Right hindlimb (tissue), 1 donor: ENCODE data around the gene PIKFYVE.
"Not testable (repeated sequence)": the region's sequence is repeated elsewhere in the genome, so short reads cannot be mapped to it uniquely, and the experiment has no call there.

Source experiments
- DNase-seq: peaks from one replicate; pipeline ENCODE4 v3.0.0-alpha.2; 2018

PIKFYVE gene

DNA sequence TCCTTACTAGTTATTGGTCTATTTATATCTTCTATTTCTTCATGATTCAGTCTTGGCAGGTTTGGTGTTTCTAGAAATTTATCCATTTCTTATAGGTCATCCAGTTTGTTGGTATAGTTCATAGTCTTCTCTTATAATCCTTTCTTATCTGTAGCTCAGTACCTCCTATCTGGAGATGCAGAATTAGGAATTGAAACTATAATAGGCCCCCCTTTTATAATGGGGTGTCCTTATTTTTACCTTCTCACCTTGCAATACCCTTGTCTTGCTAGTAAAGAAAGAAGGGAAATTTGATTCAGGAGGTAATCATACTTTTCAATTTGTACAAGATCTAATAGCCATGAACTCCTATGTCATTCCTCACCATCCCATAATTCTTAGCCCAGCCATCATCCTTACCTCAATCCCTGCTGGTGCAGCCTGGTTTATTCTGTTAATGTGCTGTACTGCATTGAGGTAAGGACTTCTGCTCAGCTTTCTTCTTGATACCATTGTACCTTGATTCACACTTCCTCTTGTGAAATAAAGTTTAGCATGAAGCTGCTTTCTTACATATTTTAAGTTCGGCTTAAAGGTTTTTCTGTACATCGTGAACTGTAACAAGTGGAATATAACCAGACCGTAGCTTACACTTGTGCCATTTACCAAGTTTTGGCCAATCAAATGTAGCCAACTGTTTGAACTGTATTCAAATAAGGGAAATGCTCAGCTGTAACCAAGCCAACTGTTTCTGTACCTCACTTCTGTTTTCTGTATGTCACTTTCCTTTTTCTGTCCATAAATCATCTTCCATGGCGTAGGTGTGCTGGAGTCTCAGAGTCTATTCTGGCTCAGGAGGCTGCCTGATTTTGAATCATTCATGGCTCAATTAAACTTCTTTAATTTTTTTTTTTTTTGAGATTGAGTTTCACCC, 100.4 kb downstream of the PIKFYVE start:
- DNase-seq, result no peak

GRCh38 chr2:208369091-208369490, 103.0 kb downstream of the PIKFYVE start:
- DNase-seq, result no peak

DNA sequence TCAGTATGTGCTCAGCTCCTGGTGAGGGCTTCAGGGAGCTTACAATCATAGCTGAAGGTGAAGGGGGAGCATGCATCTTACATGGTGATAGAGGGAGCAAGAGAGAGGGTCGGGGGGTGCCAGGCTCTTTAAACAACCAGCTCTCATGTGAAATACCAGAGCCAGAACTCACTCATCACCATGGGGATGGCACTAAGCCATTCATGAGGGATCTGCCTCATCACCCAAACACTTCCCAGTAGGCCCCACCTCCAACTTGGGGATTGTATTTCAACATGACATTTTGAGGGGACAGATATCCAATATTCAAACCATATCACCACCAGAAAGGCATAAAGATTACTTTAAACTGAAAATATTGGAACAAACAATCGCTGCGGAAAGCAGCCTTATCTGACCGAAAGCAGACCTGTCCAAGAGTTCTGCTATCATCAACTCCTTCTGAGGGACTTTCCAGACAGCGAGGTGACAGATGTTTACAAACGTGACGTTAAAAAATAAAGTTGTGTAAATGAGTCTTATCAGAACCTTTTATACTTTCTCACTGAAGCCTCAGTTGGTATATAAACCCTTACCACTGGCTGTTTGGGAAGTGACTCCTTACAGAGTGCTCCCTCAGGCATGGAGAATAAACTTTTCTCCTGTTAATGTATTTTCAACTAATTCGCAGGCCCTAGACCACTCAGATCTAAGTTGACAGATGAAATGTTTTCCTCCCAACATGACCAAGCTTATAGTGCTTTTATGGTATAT, 105.0 kb downstream of the PIKFYVE start:
- DNase-seq, result no peak

- DNase-seq, result no peak
Observed at GRCh38 chr2:208371634-208371935, 105.5 kb downstream of the PIKFYVE start.

GRCh38 chr2:208373460-208374089, 107.5 kb downstream of the PIKFYVE start:
- DNase-seq, result peak; percentile 29

- no peak for DNase-seq
Observed at GRCh38 chr2:208375491-208376068, 109.5 kb downstream of the PIKFYVE start.

DNA sequence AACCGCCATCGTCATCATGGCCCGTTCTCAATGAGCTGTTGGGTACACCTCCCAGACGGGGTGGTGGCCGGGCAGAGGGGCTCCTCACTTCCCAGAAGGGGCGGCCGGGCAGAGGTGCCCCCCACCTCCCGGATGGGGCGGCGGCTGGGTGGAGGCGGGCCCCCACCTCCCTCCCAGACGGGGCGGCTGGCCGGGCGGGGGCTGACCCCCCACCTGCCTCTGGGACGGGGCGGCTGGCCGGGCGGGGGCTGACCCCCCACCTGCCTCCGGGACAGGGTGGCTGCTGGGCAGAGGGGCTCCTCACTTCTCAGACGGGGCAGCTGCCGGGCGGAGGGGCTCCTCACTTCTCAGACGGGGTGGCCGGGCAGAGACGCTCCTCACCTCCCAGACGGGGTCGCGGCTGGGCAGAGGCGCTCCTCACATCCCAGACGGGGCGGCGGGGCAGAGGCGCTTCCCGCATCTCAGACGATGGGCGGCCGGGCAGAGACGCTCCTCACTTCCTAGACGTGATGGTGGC, 111.3 kb downstream of the PIKFYVE start:
- not testable (repeated sequence) for DNase-seq

- DNase-seq, result no peak
Observed at GRCh38 chr2:208379192-208379591, 113.1 kb downstream of the PIKFYVE start.

DNA sequence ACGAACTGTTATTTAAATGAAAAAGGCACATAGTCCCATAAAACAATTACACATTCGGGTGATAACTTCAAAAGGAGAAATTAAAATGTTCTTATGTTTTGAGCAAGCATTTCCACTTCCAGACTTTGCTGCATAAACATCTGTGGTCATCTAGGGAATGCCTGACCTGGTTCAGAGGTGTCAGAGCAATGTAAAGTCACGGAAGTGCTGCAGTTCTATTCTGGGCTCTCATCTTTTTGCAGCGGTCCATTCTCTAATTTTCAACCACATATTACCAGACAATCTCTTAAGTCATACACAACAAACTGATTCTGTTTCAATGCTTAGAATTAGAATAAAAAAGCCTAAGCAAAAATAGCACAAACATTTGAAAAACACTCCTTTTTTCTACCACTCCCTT, 118.6 kb downstream of the PIKFYVE start:
- DNase-seq, result no peak

DNA sequence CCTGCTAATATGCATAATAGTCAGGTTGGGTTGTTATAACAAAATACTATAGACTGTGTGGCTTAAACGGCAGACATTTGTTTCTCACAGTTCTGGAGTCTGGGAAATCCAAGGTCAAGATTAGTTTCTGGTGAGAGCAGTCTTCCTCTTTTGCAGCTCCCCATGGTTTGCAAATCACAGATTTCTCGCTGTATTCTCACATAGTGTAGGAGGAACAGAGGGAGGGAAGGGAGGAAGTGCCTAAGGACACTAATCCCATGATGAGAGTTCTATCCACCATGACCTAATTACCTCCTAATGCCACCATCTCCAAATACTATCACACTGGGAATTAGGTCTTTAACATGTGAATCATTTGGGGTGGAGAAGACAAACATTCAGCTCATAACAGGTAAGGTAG, 120.5 kb downstream of the PIKFYVE start:
- no peak for DNase-seq

DNA sequence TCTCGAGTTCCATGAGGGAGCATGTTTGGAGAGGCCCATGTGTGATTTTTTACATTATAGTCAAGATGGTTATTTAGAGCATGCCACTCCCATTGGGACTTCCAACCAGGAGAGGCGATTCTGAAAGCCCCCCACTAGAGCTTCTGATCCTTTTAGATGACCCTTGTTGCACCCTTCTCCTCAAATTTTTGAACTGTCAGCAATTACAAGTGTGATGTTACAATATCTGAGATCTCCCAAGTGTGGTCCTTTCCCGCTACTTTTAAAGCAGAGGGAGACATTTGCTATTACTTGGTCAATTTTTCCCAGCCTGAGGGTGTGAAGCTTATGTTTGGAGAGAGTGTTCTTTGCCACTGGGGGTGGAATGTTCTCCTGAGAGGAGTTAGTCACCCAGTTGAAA, 123.9 kb downstream of the PIKFYVE start:
- DNase-seq, result no peak

- no peak for DNase-seq
Observed at GRCh38 chr2:208392300-208392699, 126.2 kb downstream of the PIKFYVE start.

DNA sequence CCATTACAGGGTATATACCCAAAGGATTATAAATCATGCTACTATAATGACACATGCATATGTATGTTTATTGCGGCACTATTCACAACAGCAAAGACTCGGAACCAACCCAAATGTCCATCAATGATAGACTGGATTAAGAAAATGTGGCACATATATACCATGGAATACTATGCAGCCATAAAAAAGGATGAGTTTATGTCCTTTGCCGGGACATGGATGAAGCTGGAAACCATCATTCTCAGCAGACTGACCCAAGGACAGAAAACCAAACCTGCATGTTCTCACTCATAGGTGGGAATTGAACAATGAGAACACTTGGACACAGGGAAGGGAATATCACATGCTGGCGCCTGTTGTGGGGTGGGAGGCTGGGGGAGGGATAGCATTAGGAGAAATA, 130.7 kb downstream of the PIKFYVE start:
- DNase-seq, result not testable (repeated sequence)

- DNase-seq, result no peak
Observed at GRCh38 chr2:208399201-208399600, 133.1 kb downstream of the PIKFYVE start.

- peak; percentile 30 for DNase-seq
Observed at GRCh38 chr2:208406474-208407451, 140.7 kb downstream of the PIKFYVE start, which contains the start of gene PTH2R. TSS of gene PTH2R (plus strand) at chr2:208406792. CDS start at chr2:208407044, 252 bp downstream.

- peak; percentile 23 for DNase-seq
Observed at GRCh38 chr2:208407667-208408066, 141.6 kb downstream of the PIKFYVE start.
